B cell (primary cell): ENCODE data around the gene TMEM119. TPM values are rescaled to one million over a fixed set of nuclear protein-coding genes. Genes with fewer than 3 reads are reported as not detected.
A peak's percentile ranks its signal among the peaks of the same experiment; 100 is the strongest.

ENCODE experiments used
- ATAC-seq: fragments of 200-7000 bp; cut with Tn5 transposase; one replicate; pipeline ENCODE4 v1.10.0; 2021; ENCODE audit warnings: low read depth, mild to moderate bottlenecking, moderate number of reproducible peaks, moderate library complexity
- CTCF ChIA-PET: fragments of 350-600 bp; sonication (Branson Sonifier 250); formaldehyde crosslinking; loops from one replicate; lab custom pipeline; 2021; ENCODE audit warnings: antibody characterized with exemption, inconsistent platforms; lab: Charles Lee
- POLR2A ChIA-PET: fragments of 350-600 bp; sonication (Branson Sonifier 250); formaldehyde crosslinking; loops from one replicate; lab custom pipeline; 2021; ENCODE audit warnings: antibody characterized with exemption; lab: Charles Lee
- DNase-seq: peaks from one replicate; pipeline ENCODE4 v3.0.0; 2013
- H2AFZ ChIP-seq: 2 replicates; pipeline ENCODE4 v1.6.1; 2012; ENCODE audit warnings: mild to moderate bottlenecking, low read depth, low read length; ENCODE audit not compliant: insufficient read depth, poor library complexity, severe bottlenecking
- H3K27ac ChIP-seq, 2 donors: 1 replicate in 1 of 2; 2 replicates in 1 of 2; pipeline ENCODE4 v1.5.1; 2012 to 2013; ENCODE audit warnings: low read length in 2 of 2, mild to moderate bottlenecking in 2 of 2, moderate library complexity in 1 of 2
- H3K27me3 ChIP-seq, 4 experiments: fragments of 200-600 bp in 1 of 4; sonication (generic) in 1 of 4; replicated peaks in 1 of 4; 1 replicate in 2 of 4; 2 replicates in 2 of 4; pipeline versions ENCODE4 v1.6.1 to v1.7.0; 2013 to 2016; ENCODE audit warnings: low read length in 3 of 4, mild to moderate bottlenecking in 2 of 4, mixed read lengths in 1 of 4, moderate library complexity in 1 of 4; ENCODE audit not compliant: insufficient read depth in 4 of 4, control insufficient read depth in 3 of 4; ENCODE audit errors: control extremely low read depth in 1 of 4
- H3K36me3 ChIP-seq, 2 experiments: replicated peaks in 1 of 2; 1 replicate in 1 of 2; 2 replicates in 1 of 2; pipeline versions ENCODE4 v1.6.1 to v1.7.1; 2013; ENCODE audit warnings: low read length in 1 of 2; ENCODE audit not compliant: insufficient read depth in 2 of 2, control insufficient read depth in 1 of 2; ENCODE audit errors: control extremely low read depth in 1 of 2, extremely low read depth in 1 of 2
- H3K4me1 ChIP-seq, 2 donors: fragments of 200-600 bp in 1 of 2; sonication (generic) in 1 of 2; 1 replicate in 1 of 2; 2 replicates in 1 of 2; pipeline versions ENCODE4 v1.5.1 to v1.6.1; 2013 to 2017; ENCODE audit warnings: low read length in 2 of 2; ENCODE audit not compliant: control insufficient read depth in 2 of 2, insufficient read depth in 2 of 2
- H3K4me2 ChIP-seq: replicated peaks from 2 replicates; pipeline ENCODE3; 2012; ENCODE audit warnings: mild to moderate bottlenecking, low read depth, low read length; ENCODE audit not compliant: poor library complexity, severe bottlenecking
- H3K4me3 ChIP-seq, 5 experiments: fragments of 200-600 bp in 1 of 5; sonication (generic) in 1 of 5; 1 replicate in 3 of 5; 2 replicates in 2 of 5; pipeline versions ENCODE4 v1.5.1 to v1.7.0; 2011 to 2016; ENCODE audit warnings: low read length in 4 of 5, mild to moderate bottlenecking in 4 of 5, low read depth in 2 of 5, control low read depth in 1 of 5, moderate library complexity in 1 of 5; ENCODE audit not compliant: insufficient read depth in 1 of 5; ENCODE audit errors: control extremely low read depth in 1 of 5, extremely low read depth in 1 of 5
- H3K79me2 ChIP-seq: fragments of 200-600 bp; sonication (generic); one replicate; pipeline ENCODE4 v1.6.0; 2016; ENCODE audit warnings: low read length; ENCODE audit not compliant: control insufficient read depth, insufficient read depth
- H3K9ac ChIP-seq: fragments of 200-600 bp; sonication (generic); 2 replicates; pipeline ENCODE4 v1.6.1; 2017; ENCODE audit warnings: mild to moderate bottlenecking, low read length, moderate library complexity
- H3K9me3 ChIP-seq, 3 donors: one replicate each; pipeline versions ENCODE4 v1.6.1 to v1.7.1; 2013; ENCODE audit warnings: low read length in 2 of 3; ENCODE audit not compliant: control insufficient read depth in 2 of 3, insufficient read depth in 1 of 3; ENCODE audit errors: control extremely low read depth in 1 of 3
- H4K20me1 ChIP-seq: 2 replicates; pipeline ENCODE4 v1.6.0; 2012; ENCODE audit warnings: mild to moderate bottlenecking, low read length; ENCODE audit not compliant: insufficient read depth, control insufficient read depth, poor library complexity, severe bottlenecking
- H3K27ac Mint-ChIP-seq: one replicate; pipeline ENCODE4 v1.8.0; 2021; ENCODE audit warnings: mixed read lengths
- H3K27me3 Mint-ChIP-seq: one replicate; pipeline ENCODE4 v1.8.0; 2021; ENCODE audit warnings: mixed read lengths
- H3K4me1 Mint-ChIP-seq: one replicate; pipeline ENCODE4 v1.8.0; 2021; ENCODE audit warnings: mixed read lengths
- H3K4me3 Mint-ChIP-seq: one replicate; pipeline ENCODE4 v1.8.0; 2021; ENCODE audit warnings: mixed read lengths
- H3K9me3 Mint-ChIP-seq: one replicate; pipeline ENCODE4 v1.8.0; 2022; ENCODE audit warnings: mixed read lengths; ENCODE audit not compliant: insufficient read depth
- CTCF ChIP-seq: fragments of 200-600 bp; IDR thresholded peaks from one replicate; pipeline ENCODE4 v1.8.0; 2022; ENCODE audit warnings: antibody characterized with exemption, mild to moderate bottlenecking
- EZH2 ChIP-seq: IDR thresholded peaks from 2 replicates; pipeline ENCODE4 v1.6.1; 2012; ENCODE audit warnings: borderline replicate concordance, low read depth, mild to moderate bottlenecking, moderate library complexity, low read length; ENCODE audit not compliant: insufficient read depth, poor library complexity, severe bottlenecking
- WGBS: methylation state at CpG from one replicate; pipeline ENCODE4 v1.1.5; 2013; ENCODE audit warnings: missing lambda C conversion rate; ENCODE audit not compliant: insufficient coverage; 5-methylcytosine and 5-hydroxymethylcytosine counted together
- intact Hi-C: fragments of 100-400 bp; cut with micrococcal nuclease; formaldehyde crosslinking; loops from one replicate; pipeline ENCODE4 v1.10.0; 2022
- polyA plus RNA-seq: library from polyadenylated mRNA; depleted of rRNA; stranded (reverse); fragments of >200 nt; gene quantifications from 2 replicates; pipeline ENCODE4 v1.2.3, GENCODE V29; 2012
- total RNA-seq, 2 donors: library from RNA; stranded (reverse); fragments of 120-200 nt in 1 of 2; gene quantifications; 1 replicate in 1 of 2; 2 replicates in 1 of 2; pipeline versions ENCODE4 v1.2.3 to v1.2.4, GENCODE V29; 2013 to 2022

The TMEM119 gene
- total and polyA plus RNA-seq, 2 donors (not counting 1 experiment from before 2014, with no cell fraction given): 0.25 TPM; not detected in 1

- Mint-ChIP-seq H3K9me3 (no peaks in the 10 kb centered on the region), H3K4me3 (peak within 1 kb of the TSS; percentile 99), H3K4me1 (peaks cover 89% of the 10 kb centered on the region), H3K27ac (peak within 1 kb of the TSS; percentile 100), H3K27me3 (no peaks in the 10 kb centered on the region)
- ChIA-PET POLR2A (interaction anchor here (0.5 to 14.8 kb wide), 18 partner anchors 8 to 953 kb away, joined by 3 to 133 read pairs (median 4); partner anchors contain the start of genes ISCU and SART3), CTCF (interaction anchor here (0.6 to 17.3 kb wide), 14 partner anchors 8 to 218 kb away, joined by 3 to 431 read pairs (median 4); partner anchors contain the start of genes ISCU and SART3)
- WGBS: 0% methylated on average over 14 of the region's 14 CpGs
- Histone ChIP-seq H3K9ac (peak within 1 kb of the TSS; percentile 81), H4K20me1 (peaks cover 8% of the 10 kb centered on the region), H3K27me3 (no peaks in the 10 kb centered on the region), H3K9me3 (peaks cover 0 to 8% (median 4%) of the 10 kb centered on the region in 3 donors), H2AFZ (no peak within 1 kb of the TSS), H3K4me2 (peak within 1 kb of the TSS; percentile 84), H3K4me1 (peaks cover 78 to 88% of the 10 kb centered on the region in 2 donors), H3K27ac (peak within 1 kb of the TSS; percentile 92 to 95), H3K79me2 (peaks cover 37% of the 10 kb centered on the region), H3K4me3 (peak within 1 kb of the TSS; percentile 62 to 87 (median 78)), H3K36me3 (peaks cover 0 to 2% of the 10 kb centered on the region in 2 experiments)
- DNase-seq (peak; percentile 98), ATAC-seq (peak; percentile 75)
- TF ChIP-seq EZH2: no peak
- TF ChIP-seq CTCF: peak; percentile 41
- intact Hi-C loops: loop anchor here (1.0 to 10.0 kb wide), 5 partner anchors 16 to 519 kb away; partner anchors contain the start of genes ALKBH2, CORO1C, FICD and UNG
Observed at GRCh38 chr12:108633534-108634248, 35.8 kb upstream of the TMEM119 start, which contains the start of gene SELPLG. Gene SELPLG (minus strand): TSS chr12:108633894. CDS start chr12:108624307, 9,587 bp downstream.
